Measurements from ENCODE around the gene EFHD1. TPM values are rescaled to one million over a fixed set of nuclear protein-coding genes. Genes with fewer than 3 reads are reported as not detected.

The EFHD1 gene
- total RNA-seq, 4 donors from 2014 or later: 1.6 to 6.1 (median 3.7) TPM; not detected in 1

Small RNAs within 50 kb of the gene (small RNA-seq; reads per million reads assigned to genes)
- gene RN7SL359P: 0 reads per million in 4 donors

Other genes with a start within 250 kb of the EFHD1 start
- gene ALPG, start 226.8 kb upstream of the EFHD1 start, total RNA-seq: not detected
- gene ALPI, start 177.5 kb upstream of the EFHD1 start, total RNA-seq: 10 to 100 TPM in 3 of 4 donors, 1 to 10 TPM in 1; 4.2 to 50.9 (median 25.9) TPM
- gene ECEL1, start 145.8 kb upstream of the EFHD1 start, total RNA-seq: not detected
- not detected for gene PRSS56, start 113.2 kb upstream of the EFHD1 start, total RNA-seq
- not detected for gene CHRND, start 107.4 kb upstream of the EFHD1 start, total RNA-seq
- gene CHRNG, start 93.9 kb upstream of the EFHD1 start, total RNA-seq: not detected
- 10 to 100 TPM in 2 of 4 donors, 1 to 10 TPM in 2; 4.6 to 23.1 (median 11.9) TPM for gene TIGD1, start 83.0 kb upstream of the EFHD1 start, total RNA-seq
- 1,000 to 10,000 TPM in 1 of 4 donors, 10 to 100 TPM in 3; 46.0 to 2,324 (median 55.7) TPM for gene EIF4E2, start 82.9 kb upstream of the EFHD1 start, total RNA-seq
- 100 to 1,000 TPM in 1 of 4 donors, 10 to 100 TPM in 3; 40.8 to 146 (median 76.0) TPM for gene GIGYF2, start 63.7 kb downstream of the EFHD1 start, total RNA-seq
- gene KCNJ13, start 143.0 kb downstream of the EFHD1 start, total RNA-seq: not detected
- gene SNORC, start 236.7 kb downstream of the EFHD1 start, total RNA-seq: 10 to 100 TPM; 13.9 to 45.6 (median 17.2) TPM

Measured in transverse colon (tissue), 4 donors.